GM21447 (cell line): ENCODE results near the gene SPINK14.

Experiments
- ATAC-seq: cut with Tn5 transposase; IDR thresholded peaks from one replicate; pipeline ENCODE4 v1.9.1; 2021; ENCODE audit not compliant: unreplicated experiment

The SPINK14 gene

GRCh38 chr5:148193202-148193601 is 24.9 kb downstream of the SPINK14 start:
- ATAC-seq, result no peak

- no peak for ATAC-seq
Measured at GRCh38 chr5:148201151-148201550, 32.8 kb downstream of the SPINK14 start.

DNA sequence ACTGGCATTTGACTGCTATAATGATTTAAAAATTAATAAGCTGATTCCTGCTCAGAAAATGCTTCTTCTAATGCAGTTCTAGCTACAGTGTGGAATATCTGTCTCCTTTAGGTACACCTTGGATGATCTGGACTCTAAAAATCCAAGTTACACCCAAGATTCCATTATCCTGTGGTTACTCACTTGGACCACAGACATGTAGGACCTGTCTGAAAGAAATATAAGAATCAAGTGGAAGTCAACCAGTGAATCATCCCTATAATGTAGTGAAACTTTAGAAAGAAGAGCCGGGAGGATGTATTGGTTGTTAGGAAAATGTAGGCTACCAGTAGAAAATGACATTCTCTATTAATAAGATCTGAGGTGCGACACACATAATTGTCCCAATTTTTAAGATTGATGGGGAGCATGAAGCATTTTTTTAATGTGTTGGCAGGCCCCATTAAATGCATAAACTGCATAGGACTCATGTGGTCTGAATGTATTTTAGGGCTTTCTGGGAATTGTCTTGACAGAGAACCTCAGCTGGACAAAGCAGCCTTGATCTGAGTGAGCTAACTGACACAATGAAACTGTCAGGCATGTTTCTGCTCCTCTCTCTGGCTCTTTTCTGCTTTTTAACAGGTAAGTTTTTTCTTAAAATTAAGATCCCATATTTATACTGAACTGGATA is 34.3 kb downstream of the SPINK14 start, which contains the start of gene SPINK6:
Gene SPINK6 (plus strand): TSS at position 512 of the 673 bp plus-strand sequence. CDS start 55 bp downstream, at position 567.
- ATAC-seq, result no peak

DNA sequence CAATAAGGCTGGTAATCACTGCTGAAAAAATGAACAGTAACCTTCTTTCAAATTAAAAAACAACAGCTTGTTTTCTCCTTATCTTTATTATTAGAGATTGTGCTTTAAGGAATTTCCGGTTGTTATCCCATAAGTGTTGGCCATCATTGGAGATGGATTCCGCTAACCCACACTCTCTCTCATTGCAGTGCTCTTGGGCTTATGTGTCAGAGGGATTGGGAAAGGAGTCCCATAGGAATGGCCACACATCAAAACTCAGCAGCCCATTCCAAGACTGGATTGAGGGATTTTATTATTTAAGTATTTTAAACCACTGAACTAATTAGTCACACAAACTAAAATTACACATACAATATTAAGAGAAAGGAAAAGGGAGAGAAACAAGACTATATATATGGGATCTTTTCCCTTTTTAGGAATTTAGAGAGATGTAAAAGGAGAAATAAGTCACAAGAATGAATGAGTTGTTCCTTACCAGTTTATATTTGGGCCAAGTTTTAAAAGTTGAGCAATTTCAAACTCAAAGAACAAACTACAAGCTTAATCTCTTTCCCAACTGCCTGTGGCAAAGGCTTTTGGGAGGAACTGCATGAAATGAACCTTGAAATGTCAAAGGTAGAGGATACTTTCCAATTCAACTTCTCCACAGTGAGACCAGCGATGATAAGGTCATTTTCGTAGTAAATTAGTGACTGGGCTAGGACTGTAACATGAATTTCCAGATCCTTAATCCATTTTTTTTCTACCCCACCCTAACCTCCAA is 36.9 kb downstream of the SPINK14 start:
- no peak for ATAC-seq

- ATAC-seq, result no peak
Measured at GRCh38 chr5:148205865-148206264, 37.5 kb downstream of the SPINK14 start.

DNA sequence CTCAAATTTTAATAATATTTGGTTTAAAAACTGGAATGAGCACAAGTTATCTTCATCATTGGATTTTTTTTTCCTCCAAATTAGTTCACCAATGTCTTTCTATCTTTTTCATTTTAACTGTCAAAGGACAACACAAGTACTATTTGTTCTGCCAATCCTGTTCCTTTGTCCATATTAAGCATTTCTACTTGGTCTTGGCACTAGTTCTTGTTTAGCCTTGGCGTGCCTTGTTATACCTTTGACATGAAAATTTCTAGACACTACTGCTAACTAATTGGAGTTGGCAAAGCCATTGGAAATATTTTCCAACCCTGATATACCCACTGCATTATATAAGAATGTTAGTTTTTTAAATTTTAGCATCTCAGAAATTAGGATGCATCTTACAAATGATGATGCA is 38.3 kb downstream of the SPINK14 start:
- ATAC-seq, result no peak

GRCh38 chr5:148208226-148208625 is 39.9 kb downstream of the SPINK14 start:
- no peak for ATAC-seq

GRCh38 chr5:148209151-148209770 is 40.9 kb downstream of the SPINK14 start:
- no peak for ATAC-seq

- ATAC-seq, result no peak
Measured at GRCh38 chr5:148214665-148215185, 46.4 kb downstream of the SPINK14 start.

DNA sequence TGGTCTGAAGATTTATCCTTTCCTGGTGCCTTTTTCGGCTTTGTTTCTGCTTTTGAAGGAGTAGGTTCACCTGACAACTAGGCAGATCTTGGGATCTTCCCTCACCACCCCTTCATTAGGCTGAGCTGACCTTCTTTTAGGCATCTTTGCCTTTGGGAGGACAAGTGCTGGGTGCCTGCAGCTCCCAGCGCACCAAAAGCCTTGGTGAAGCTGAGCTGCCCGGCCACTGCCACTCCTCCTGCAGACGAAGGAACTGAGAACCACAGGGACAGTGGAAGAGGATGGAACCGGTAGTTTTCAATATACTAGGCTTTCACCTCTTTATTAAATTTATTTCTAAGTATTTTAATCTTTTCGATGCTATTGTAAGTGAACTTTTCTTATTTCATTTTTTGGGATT is 53.2 kb downstream of the SPINK14 start:
- no peak for ATAC-seq

DNA sequence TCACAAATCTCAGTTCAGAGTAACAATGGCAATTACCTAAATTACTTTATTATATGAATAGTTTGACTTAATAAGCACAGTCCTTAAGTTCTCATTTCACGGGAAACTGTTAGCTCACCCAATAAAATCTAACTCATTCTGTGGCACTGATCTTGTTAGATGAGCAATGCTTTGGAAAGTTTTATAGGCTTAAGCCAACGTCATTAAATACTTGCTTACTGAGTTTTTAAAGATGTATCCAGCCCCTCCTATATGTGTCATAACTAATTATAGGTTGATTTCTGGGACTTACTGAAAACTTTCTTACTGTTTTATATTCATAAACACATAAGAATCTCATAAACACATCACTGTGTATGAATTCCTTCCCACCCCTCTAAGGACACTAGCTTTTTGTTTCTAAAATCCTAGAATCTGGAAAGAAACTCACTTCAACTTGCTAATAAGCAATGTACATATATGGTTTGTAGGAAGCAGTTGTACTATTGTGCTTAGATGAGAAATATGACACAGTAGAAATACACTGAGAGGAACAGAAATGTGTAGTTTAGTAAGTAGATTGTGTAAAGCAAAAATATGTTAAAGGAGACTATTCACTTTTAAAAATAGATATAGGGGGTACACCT is 55.9 kb downstream of the SPINK14 start:
- no peak for ATAC-seq
